ENCODE data around the gene GOLGA6A. TPM values are rescaled to one million over a fixed set of nuclear protein-coding genes. Genes with fewer than 3 reads are reported as not detected.

GOLGA6A gene
- total and polyA plus RNA-seq, 2 of the 8 experiments (the other 6 are each of a cell fraction or from before 2014, with no cell fraction given) = 0.80 to 1.0 TPM

DNA sequence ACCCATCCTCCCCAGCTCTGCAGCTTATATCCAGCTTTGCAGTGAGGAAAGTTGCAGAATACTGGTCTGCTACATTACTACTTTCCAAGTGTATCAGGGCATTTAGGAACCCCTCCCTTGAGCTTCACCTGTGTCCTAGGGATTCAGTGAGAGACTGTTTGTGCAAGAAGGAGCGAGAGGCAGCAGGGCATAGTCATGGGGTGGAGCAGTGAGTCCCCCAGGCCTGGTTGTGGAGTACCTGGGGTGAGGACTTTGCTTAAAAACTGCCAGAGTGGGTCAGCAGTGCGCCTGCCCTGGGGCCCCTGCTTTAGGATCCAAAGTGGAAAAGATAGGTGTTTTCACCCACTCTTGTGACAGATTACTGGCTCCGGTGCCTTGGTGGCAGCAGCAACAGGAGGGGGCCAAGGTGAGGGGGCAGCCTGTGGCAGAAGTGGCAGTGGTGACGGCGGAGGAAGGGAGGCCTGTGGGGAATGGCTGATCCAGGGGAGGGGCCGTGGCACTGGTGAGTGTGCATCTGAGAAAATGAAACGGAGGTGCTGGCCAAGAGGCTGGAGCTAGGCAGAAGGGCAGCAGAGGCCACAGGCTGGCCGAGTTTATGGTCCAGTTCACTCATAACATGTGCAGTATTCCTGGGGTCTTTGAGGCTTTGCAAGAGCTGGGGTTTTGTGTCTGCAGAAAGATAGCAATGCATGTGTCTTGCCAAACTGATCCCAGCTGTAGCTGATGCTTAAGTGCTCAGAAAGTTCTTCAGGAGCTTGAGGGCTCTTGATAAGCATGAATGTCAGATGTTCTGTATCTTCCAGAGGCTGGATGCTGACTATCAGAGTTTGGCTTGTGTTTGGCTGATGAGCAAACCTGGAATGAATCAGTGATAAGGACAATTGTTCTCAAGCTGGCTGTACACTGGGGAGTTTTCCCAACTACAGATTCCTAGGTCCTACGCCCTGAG, 43.4 kb downstream of the GOLGA6A start (continued):
- TF ChIP-seq, protein P1, sequence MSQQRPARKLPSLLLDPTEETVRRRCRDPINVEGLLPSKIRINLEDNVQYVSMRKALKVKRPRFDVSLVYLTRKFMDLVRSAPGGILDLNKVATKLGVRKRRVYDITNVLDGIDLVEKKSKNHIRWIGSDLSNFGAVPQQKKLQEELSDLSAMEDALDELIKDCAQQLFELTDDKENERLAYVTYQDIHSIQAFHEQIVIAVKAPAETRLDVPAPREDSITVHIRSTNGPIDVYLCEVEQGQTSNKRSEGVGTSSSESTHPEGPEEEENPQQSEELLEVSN (IDR thresholded peaks at IDR 0.05) = no peak
- TF ChIP-seq, protein P2, sequence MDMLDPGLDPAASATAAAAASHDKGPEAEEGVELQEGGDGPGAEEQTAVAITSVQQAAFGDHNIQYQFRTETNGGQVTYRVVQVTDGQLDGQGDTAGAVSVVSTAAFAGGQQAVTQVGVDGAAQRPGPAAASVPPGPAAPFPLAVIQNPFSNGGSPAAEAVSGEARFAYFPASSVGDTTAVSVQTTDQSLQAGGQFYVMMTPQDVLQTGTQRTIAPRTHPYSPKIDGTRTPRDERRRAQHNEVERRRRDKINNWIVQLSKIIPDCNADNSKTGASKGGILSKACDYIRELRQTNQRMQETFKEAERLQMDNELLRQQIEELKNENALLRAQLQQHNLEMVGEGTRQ (IDR thresholded peaks at IDR 0.05; ENCODE audit: low read length) = no peak
- no peak for TF ChIP-seq YY1 (IDR thresholded peaks at IDR 0.05; ENCODE audit: low read depth, low read length)

Measured in H1 (cell line).